AG10803 (cell line): ENCODE data around the gene LPAR6.

Source experiments
- DNase-seq: peaks from one replicate; pipeline ENCODE4 v3.0.0; 2010; ENCODE audit warnings: low read depth
- H3K4me3 ChIP-seq: 2 replicates; pipeline ENCODE4 v1.5.1; 2011; ENCODE audit warnings: mild to moderate bottlenecking, low read length, control low read depth
- TF ChIP-seq, protein P1 (sequence below): conservative IDR thresholded peaks from 2 replicates; pipeline ENCODE4 v1.5.1; 2011; ENCODE audit warnings: mild to moderate bottlenecking, low read length, control low read depth, inconsistent platforms

LPAR6 gene

DNA sequence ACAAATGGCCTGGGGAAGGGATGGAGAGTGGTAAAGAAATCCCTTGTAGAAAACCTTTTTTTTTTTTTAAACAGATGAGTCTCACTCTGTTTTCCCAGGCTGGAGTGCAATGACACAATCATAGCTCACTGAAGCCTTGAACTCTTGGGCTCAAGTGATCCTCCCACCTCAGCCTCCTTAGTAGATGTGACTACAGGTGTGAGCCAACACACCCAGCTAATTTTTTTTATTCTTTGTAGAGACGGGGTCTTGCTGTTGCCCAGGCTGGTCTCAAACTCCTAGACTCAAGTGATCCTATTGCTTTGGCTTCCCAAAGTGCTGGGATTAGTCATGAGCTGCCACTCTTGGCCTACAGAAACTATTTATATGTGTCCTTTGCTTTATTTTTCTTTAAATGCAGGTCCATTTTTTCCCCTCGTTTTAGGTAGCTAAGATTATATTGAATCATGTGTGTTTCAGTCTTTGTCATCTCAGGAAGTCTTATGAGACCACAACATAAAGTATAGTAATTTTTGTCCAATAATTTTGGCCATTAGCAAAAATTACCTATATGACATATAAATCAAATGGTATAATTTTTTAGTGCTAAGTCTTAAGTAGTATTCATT lies 10.5 kb downstream of the LPAR6 start:
- H3K4me3 ChIP-seq, result no peak overlapping the region
- TF ChIP-seq, protein P1, sequence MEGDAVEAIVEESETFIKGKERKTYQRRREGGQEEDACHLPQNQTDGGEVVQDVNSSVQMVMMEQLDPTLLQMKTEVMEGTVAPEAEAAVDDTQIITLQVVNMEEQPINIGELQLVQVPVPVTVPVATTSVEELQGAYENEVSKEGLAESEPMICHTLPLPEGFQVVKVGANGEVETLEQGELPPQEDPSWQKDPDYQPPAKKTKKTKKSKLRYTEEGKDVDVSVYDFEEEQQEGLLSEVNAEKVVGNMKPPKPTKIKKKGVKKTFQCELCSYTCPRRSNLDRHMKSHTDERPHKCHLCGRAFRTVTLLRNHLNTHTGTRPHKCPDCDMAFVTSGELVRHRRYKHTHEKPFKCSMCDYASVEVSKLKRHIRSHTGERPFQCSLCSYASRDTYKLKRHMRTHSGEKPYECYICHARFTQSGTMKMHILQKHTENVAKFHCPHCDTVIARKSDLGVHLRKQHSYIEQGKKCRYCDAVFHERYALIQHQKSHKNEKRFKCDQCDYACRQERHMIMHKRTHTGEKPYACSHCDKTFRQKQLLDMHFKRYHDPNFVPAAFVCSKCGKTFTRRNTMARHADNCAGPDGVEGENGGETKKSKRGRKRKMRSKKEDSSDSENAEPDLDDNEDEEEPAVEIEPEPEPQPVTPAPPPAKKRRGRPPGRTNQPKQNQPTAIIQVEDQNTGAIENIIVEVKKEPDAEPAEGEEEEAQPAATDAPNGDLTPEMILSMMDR, result no peak

DNA sequence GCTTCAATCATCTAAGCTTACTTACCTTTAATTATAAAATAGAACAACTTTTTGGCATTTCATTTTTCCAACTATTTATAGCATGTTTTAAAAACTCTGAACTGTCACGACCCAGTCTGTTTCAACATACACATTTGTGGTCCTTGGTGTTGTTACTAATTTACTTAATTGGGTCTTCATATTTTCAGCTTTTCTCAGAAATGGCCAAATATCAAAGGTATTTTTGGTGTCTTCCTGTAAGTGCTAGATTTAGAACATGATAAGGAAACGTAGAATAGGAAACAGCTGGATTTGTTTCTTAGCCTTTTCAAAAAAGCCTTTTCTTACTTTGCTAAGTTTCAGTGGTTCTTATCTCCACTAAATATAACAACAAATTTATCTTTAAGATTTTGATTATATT lies 11.4 kb downstream of the LPAR6 start:
- TF ChIP-seq, protein P1, result no peak
- peak; percentile 39 for DNase-seq
- H3K4me3 ChIP-seq, result no peak overlapping the region

More for the DNA sequence above, 10.5 kb downstream of the LPAR6 start:
- DNase-seq, result no peak

DNA sequence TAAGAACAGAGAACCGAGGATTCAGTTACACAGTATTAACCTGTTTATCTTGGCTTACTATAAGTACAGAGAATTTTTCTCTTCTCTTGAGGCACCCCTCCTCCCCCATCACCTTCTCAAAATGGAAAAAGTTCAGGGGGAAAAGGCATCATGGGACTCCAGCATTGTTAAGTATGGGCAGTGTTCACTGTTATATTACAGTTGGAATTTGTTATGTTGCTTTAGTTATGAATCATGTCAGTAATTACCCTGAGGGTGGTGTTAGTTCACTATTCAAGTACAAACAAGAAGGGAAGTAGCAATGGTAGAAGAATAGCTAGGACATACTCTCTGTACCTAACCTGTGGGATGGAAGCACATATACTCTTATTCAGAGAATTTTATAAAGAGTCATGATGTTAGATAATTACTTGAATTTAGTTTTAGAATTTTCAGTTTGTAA lies 12.0 kb downstream of the LPAR6 start:
- TF ChIP-seq, protein P1, result no peak
- DNase-seq, result peak; percentile 79
- H3K4me3 ChIP-seq, result no peak overlapping the region

DNA sequence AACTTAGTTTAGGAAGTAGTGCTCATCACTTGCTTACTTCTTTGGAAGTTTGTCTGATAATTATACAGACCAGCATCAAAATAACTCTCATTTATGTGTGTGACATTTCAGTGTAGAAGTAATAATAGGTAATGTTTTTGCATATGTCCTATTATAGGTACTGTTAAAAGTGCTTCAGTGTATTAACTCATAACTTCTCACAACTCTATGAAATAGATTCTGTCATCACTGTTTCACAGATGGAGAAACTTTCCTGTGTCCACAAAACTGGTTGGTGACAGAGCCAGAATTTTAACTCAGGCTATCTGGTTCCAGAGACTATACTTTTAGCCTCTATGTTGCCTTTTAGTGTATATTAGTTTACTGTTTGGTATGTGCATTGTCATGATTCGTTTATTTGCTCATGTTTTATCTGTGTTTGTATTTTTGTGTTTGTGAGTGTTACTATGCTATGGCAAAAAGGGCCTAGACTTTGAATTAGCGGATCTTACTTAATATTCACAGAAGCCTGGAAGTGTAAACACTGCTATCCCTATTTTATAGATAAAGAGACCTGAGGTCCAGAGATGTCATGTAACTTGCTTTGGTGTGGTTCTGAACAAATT lies 12.7 kb downstream of the LPAR6 start:
- DNase-seq, result peak; percentile 24
- H3K4me3 ChIP-seq, result no peak overlapping the region
- TF ChIP-seq, protein P1, result no peak

DNA sequence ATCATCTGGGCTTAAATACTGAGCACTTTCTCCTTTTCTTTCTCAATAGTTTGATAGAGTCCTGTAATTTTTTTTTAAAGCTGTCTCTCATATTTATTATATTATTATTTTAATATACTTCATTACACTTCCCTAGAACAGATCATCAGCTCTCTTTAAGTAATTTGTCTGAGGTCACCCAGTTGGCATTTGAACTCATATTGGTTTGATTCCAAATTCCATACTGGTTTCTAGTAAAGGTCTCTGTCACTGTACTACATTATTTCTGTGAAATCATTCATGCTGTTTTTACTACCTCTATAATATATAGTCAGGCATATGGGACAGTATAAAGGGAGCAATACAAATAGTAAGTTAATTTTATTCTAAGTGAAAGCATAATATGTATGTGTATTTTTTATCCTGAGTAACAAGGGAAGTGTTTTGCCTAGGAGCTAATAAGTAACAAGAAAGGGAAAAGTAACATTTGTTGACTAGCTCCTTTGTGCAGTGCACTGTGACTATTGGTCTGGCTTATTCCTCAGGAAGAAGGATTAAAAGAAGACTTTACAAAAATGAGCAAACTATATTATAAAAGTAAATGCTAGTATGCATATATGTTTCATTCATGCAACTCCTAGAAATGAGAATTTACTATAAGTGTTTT lies 14.3 kb downstream of the LPAR6 start:
- no peak overlapping the region for H3K4me3 ChIP-seq
- peak; percentile 36 for DNase-seq
- TF ChIP-seq, protein P1, result no peak

DNA sequence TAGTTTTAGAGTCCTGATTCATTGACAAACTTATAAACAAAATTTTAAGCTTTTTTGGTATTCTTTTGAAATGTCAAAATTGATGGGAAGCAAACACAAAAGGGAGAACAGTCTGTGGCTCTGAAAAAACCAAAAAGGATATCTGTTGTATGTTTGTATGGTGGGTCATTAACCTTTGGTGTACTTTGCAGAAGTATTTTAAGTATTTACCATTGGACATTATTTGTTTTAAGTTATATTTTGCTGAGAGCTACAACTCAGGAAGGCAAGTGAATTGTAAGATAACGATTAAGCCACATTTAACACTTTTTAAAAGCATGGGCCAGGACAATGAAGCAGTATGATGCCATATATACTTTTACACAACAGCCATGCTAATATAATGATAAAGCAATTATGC lies 15.2 kb downstream of the LPAR6 start:
- TF ChIP-seq, protein P1, result no peak
- H3K4me3 ChIP-seq, result no peak overlapping the region
- DNase-seq, result no peak

DNA sequence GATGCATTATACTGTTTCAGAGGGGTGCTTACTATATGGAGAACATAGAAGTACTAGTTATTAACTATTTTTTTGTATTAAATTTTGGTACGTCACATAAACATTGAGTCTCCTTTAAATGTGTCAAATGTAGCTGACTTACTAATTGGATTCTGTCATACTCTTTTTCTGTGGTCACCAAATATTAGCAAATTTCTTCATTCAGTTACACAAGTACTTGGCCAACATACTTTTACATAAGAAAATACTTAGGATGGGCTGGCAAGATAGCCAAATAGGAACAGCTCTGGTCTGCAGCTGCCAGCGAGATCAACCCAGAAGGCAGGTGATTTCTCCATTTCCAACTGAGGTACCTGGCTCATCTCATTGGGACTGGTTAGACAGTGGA lies 19.2 kb downstream of the LPAR6 start:
- DNase-seq, result peak; percentile 66
- no peak overlapping the region for H3K4me3 ChIP-seq
- TF ChIP-seq, protein P1, result no peak
